H9 (cell line): Measurements from ENCODE around the gene CES2. TPM values are rescaled to one million over a fixed set of nuclear protein-coding genes. Genes with fewer than 3 reads are reported as not detected.

Source experiments
- DNase-seq: peaks from one replicate; pipeline ENCODE4 v3.0.0-alpha.2; 2017
- H2AFZ ChIP-seq: one replicate; pipeline ENCODE4 v1.6.1; 2013; ENCODE audit warnings: mild to moderate bottlenecking, low read length, control low read depth, moderate library complexity
- H2AK5ac ChIP-seq: 2 replicates; pipeline ENCODE4 v1.6.1; 2013; ENCODE audit warnings: low read length, control low read depth, mixed read lengths; ENCODE audit not compliant: insufficient read length
- H2BK120ac ChIP-seq: one replicate; pipeline ENCODE4 v1.6.1; 2013; ENCODE audit warnings: low read depth, mild to moderate bottlenecking, low read length, control low read depth, inconsistent platforms; ENCODE audit not compliant: poor library complexity, severe bottlenecking
- H2BK12ac ChIP-seq: 2 replicates; pipeline ENCODE4 v1.6.1; 2013; ENCODE audit warnings: low read length, control low read depth, mixed read lengths, low read depth; ENCODE audit not compliant: insufficient read length
- H2BK15ac ChIP-seq: 2 replicates; pipeline ENCODE4 v1.6.1; 2013; ENCODE audit warnings: low read depth, low read length, control low read depth
- H2BK20ac ChIP-seq: one replicate; pipeline ENCODE4 v1.6.1; 2013; ENCODE audit warnings: low read depth, mild to moderate bottlenecking, low read length, control low read depth, inconsistent platforms; ENCODE audit not compliant: poor library complexity, severe bottlenecking
- H2BK5ac ChIP-seq: 2 replicates; pipeline ENCODE4 v1.6.1; 2013; ENCODE audit warnings: low read length, control low read depth, mixed read lengths; ENCODE audit not compliant: insufficient read length
- H3K14ac ChIP-seq: 2 replicates; pipeline ENCODE4 v1.6.1; 2013; ENCODE audit warnings: low read length, control low read depth; ENCODE audit not compliant: insufficient read depth
- H3K18ac ChIP-seq: 2 replicates; pipeline ENCODE4 v1.6.1; 2013; ENCODE audit warnings: low read depth, mild to moderate bottlenecking, mixed read lengths, low read length, control low read depth; ENCODE audit not compliant: insufficient read length
- H3K23ac ChIP-seq: 2 replicates; pipeline ENCODE4 v1.6.1; 2013; ENCODE audit warnings: low read length, control low read depth, mixed read lengths, low read depth; ENCODE audit not compliant: insufficient read length
- H3K23me2 ChIP-seq: 2 replicates; pipeline ENCODE4 v1.6.1; 2013; ENCODE audit warnings: low read depth, mild to moderate bottlenecking, mixed read lengths, low read length, control low read depth; ENCODE audit not compliant: insufficient read length, poor library complexity, severe bottlenecking
- H3K27ac ChIP-seq: 2 replicates; pipeline ENCODE4 v1.5.1; 2013; ENCODE audit warnings: low read length, control low read depth, mixed read lengths, low read depth; ENCODE audit not compliant: insufficient read length
- H3K27me3 ChIP-seq: 2 replicates; pipeline ENCODE4 v1.6.1; 2013; ENCODE audit warnings: low read length, control low read depth, inconsistent platforms; ENCODE audit not compliant: insufficient read depth
- H3K4ac ChIP-seq: 2 replicates; pipeline ENCODE4 v1.6.1; 2013; ENCODE audit warnings: low read depth, mild to moderate bottlenecking, control low read depth, inconsistent platforms, low read length, moderate library complexity
- H3K4me1 ChIP-seq: 2 replicates; pipeline ENCODE4 v1.6.1; 2013; ENCODE audit warnings: low read length, control low read depth, inconsistent platforms; ENCODE audit not compliant: insufficient read depth
- H3K4me2 ChIP-seq: 2 replicates; pipeline ENCODE4 v1.6.1; 2013; ENCODE audit warnings: low read length, control low read depth, mixed read lengths; ENCODE audit not compliant: insufficient read length, insufficient read depth
- H3K56ac ChIP-seq: 2 replicates; pipeline ENCODE4 v1.6.1; 2013; ENCODE audit warnings: low read depth, mild to moderate bottlenecking, mixed read lengths, low read length, control low read depth; ENCODE audit not compliant: insufficient read length
- H3K79me1 ChIP-seq: 2 replicates; pipeline ENCODE4 v1.6.1; 2013; ENCODE audit warnings: low read depth, mild to moderate bottlenecking, moderate library complexity, low read length, control low read depth, inconsistent platforms; ENCODE audit not compliant: insufficient read depth, poor library complexity, severe bottlenecking
- H3K79me2 ChIP-seq: 2 replicates; pipeline ENCODE4 v1.6.1; 2013; ENCODE audit warnings: low read length, control low read depth, inconsistent platforms; ENCODE audit not compliant: insufficient read depth
- H3K9ac ChIP-seq: 2 replicates; pipeline ENCODE4 v1.6.1; 2013; ENCODE audit warnings: low read length, control low read depth, mixed read lengths; ENCODE audit not compliant: insufficient read length; ENCODE audit errors: extremely low read depth
- H3K9me3 ChIP-seq: one replicate; pipeline ENCODE4 v1.6.1; 2013; ENCODE audit warnings: low read depth, low read length, inconsistent platforms; ENCODE audit not compliant: control insufficient read depth
- H3T11ph ChIP-seq: one replicate; pipeline ENCODE4 v1.6.1; 2013; ENCODE audit warnings: mild to moderate bottlenecking, low read length, control low read depth, inconsistent platforms
- H4K20me1 ChIP-seq: one replicate; pipeline ENCODE4 v1.6.1; 2013; ENCODE audit not compliant: control insufficient read depth, insufficient read length, insufficient read depth
- H4K5ac ChIP-seq: 2 replicates; pipeline ENCODE4 v1.6.1; 2013; ENCODE audit warnings: low read depth, mild to moderate bottlenecking, mixed read lengths, low read length, control low read depth; ENCODE audit not compliant: insufficient read length
- H4K8ac ChIP-seq: replicated peaks from 2 replicates; pipeline ENCODE4 v1.6.1; 2013; ENCODE audit warnings: low read length, control low read depth, mixed read lengths, low read depth; ENCODE audit not compliant: insufficient read length
- H4K91ac ChIP-seq: 2 replicates; pipeline ENCODE4 v1.6.1; 2013; ENCODE audit warnings: low read depth, mild to moderate bottlenecking, moderate library complexity, mixed read lengths, low read length, control low read depth; ENCODE audit not compliant: insufficient read length
- H3K27ac Mint-ChIP-seq, 3 experiments: 2 replicates in 2 of 3; 3 replicates in 1 of 3; pipeline ENCODE4 v1.8.0; 2020 to 2021; ENCODE audit warnings: mixed read lengths in 3 of 3, mild to moderate bottlenecking in 1 of 3, moderate library complexity in 1 of 3
- H3K27me3 Mint-ChIP-seq: 2 replicates; pipeline ENCODE4 v1.8.0; 2021; ENCODE audit warnings: low read depth, mild to moderate bottlenecking, moderate library complexity, mixed read lengths
- H3K36me3 Mint-ChIP-seq, 3 experiments: 2 replicates in 2 of 3; 3 replicates in 1 of 3; pipeline ENCODE4 v1.8.0; 2020 to 2021; ENCODE audit warnings: low read depth in 3 of 3, mixed read lengths in 3 of 3; ENCODE audit not compliant: insufficient read depth in 1 of 3
- H3K4me1 Mint-ChIP-seq, 2 experiments: 2 replicates each; pipeline ENCODE4 v1.8.0; 2020; ENCODE audit warnings: mixed read lengths in 2 of 2
- H3K4me3 Mint-ChIP-seq, 2 experiments: 2 replicates in 1 of 2; 3 replicates in 1 of 2; pipeline ENCODE4 v1.8.0; 2020 to 2021; ENCODE audit warnings: mild to moderate bottlenecking in 2 of 2, mixed read lengths in 2 of 2, moderate library complexity in 1 of 2
- H3K9me3 Mint-ChIP-seq, 2 experiments: 2 replicates in 1 of 2; 3 replicates in 1 of 2; pipeline ENCODE4 v1.8.0; 2020; ENCODE audit warnings: mild to moderate bottlenecking in 2 of 2, mixed read lengths in 2 of 2, moderate library complexity in 1 of 2
- CTCF ChIP-seq: fragments of 200-600 bp; sonication (generic); conservative IDR thresholded peaks from 3 replicates; pipeline ENCODE4 v1.8.0; 2021; ENCODE audit warnings: antibody characterized with exemption, mild to moderate bottlenecking
- total RNA-seq: library from RNA; stranded (reverse); gene quantifications from 2 replicates; pipeline ENCODE4 v1.2.1, GENCODE V29; 2021

CES2 gene
- total RNA-seq, 1 experiment from 2014 or later = 28.2 TPM

GRCh38 chr16:66939366-66939765 is 4.0 kb downstream of the CES2 start:
- H2BK15ac ChIP-seq = no peak overlapping the region
- Mint-ChIP-seq H3K27ac (no peak overlapping the region), H3K9me3 (no peaks in the 10 kb centered on the region), H3K4me3 (no peak overlapping the region), H3K36me3 (peaks cover 13 to 41% (median 34%) of the 10 kb centered on the region in 3 experiments; a peak in 6 of 7 replicates), H3K27me3 (no peaks in the 10 kb centered on the region), H3K4me1 (peaks cover 5 to 11% of the 10 kb centered on the region in 2 experiments)
- H3K14ac ChIP-seq = no peak overlapping the region
- no peak overlapping the region for H4K91ac ChIP-seq
- H2AFZ ChIP-seq = no peak overlapping the region
- H2BK12ac ChIP-seq = no peak overlapping the region
- no peak overlapping the region for H2BK20ac ChIP-seq
- no peak overlapping the region for H3K4me2 ChIP-seq
- no peak overlapping the region for H4K5ac ChIP-seq
- H2BK120ac ChIP-seq = no peak overlapping the region
- no peaks in the 10 kb centered on the region for H3K9me3 ChIP-seq
- no peaks in the 10 kb centered on the region for H4K20me1 ChIP-seq
- H3K27me3 ChIP-seq = no peaks in the 10 kb centered on the region
- H2BK5ac ChIP-seq = no peak overlapping the region
- H3K79me1 ChIP-seq = no peaks in the 10 kb centered on the region
- H3K9ac ChIP-seq = no peak overlapping the region
- H3K56ac ChIP-seq = no peak overlapping the region
- peaks cover 7% of the 10 kb centered on the region for H3K23me2 ChIP-seq
- H3K18ac ChIP-seq = no peak overlapping the region
- H4K8ac ChIP-seq = no peak overlapping the region
- H3K27ac ChIP-seq = no peak overlapping the region
- H2AK5ac ChIP-seq = no peak overlapping the region
- no peaks in the 10 kb centered on the region for H3K4me1 ChIP-seq
- no peak for DNase-seq
- H3K79me2 ChIP-seq = no peaks in the 10 kb centered on the region
- TF ChIP-seq CTCF = no peak
- no peak overlapping the region for H3K4ac ChIP-seq
- no peak overlapping the region for H3T11ph ChIP-seq
- H3K23ac ChIP-seq = no peak overlapping the region
